ENCODE results near the gene FLRT1. TPM values are rescaled to one million over a fixed set of nuclear protein-coding genes. Genes with fewer than 3 reads are reported as not detected.

FLRT1 gene
- total RNA-seq, 1 donor: under 0.01 TPM

DNA sequence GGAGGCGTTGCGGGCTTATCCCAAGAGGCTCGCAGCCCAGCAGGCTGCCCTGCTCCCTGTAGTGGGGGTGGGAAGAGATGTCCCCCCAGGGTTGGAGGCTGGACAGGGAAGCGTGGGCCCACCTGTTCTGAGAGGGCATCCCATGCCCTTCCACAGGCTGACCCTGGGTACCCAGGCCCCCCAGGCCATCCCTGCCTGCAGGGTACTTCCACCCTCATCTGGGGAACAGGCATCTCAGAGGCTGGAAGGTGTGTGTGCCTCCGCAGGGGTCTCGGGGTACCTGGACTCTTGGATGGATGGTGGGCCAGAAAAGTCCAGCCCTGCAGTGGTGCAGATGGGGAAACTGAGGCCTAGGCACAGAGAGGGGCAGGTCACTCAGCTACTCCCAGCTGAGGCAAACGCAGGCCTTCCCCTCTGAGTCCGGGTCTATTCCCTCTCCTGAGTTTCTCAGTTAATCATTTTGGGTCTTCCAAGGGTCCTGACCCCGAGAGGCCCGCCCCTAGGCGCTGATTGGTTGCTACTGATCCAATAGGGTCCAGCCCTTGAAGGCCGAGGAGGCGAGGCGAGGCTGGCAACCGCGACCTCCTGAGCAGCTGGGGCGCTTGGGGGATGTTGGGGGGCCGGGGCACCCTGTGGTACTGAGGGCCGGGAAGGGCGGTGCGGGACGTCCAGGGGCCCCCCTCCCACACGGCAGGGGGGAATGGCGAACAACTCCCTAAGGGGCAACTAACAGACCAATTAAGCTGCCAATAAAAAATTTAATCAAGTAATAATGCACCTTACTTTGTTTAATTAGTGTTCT is 23.8 kb downstream of the FLRT1 start:
- no peak for DNase-seq (ENCODE audit: low read depth)
- TF ChIP-seq, protein P1, sequence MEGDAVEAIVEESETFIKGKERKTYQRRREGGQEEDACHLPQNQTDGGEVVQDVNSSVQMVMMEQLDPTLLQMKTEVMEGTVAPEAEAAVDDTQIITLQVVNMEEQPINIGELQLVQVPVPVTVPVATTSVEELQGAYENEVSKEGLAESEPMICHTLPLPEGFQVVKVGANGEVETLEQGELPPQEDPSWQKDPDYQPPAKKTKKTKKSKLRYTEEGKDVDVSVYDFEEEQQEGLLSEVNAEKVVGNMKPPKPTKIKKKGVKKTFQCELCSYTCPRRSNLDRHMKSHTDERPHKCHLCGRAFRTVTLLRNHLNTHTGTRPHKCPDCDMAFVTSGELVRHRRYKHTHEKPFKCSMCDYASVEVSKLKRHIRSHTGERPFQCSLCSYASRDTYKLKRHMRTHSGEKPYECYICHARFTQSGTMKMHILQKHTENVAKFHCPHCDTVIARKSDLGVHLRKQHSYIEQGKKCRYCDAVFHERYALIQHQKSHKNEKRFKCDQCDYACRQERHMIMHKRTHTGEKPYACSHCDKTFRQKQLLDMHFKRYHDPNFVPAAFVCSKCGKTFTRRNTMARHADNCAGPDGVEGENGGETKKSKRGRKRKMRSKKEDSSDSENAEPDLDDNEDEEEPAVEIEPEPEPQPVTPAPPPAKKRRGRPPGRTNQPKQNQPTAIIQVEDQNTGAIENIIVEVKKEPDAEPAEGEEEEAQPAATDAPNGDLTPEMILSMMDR (IDR thresholded peaks at IDR 0.05; ENCODE audit: insufficient read depth, low read depth, low read length): no peak

DNA sequence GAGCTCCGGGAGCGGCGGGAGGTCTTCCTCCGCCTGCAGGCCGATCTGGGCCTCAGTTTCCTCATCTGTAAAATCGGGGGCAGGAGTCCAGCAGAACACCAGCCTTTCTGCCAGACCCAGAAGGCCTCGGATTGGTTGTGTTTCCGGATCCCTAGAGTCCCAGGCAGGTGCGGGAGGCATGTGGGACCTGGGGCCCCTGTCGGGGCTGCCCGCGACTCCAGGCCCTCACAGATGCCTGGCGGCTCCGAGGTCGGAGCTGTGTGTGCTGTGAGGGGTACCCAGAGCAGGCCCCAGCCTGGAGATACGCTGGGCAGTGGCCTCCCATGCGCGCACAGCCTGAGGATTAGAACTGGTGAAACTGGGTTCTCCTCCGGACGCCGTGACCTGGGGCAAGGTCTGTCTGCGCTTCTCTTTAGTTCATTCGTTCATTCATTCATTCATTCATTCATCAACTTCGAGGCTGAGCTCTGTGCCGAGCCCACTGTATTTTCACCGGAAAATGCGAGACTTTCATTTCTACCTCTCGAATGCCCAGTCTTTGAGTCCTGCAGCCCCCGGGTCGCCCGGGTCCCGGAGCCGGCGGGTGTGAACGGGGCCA is 24.6 kb downstream of the FLRT1 start:
- peak overlapping the region; percentile 48 for H3K4me3 ChIP-seq (ENCODE audit: low read depth, low read length)
- no peak for DNase-seq (ENCODE audit: low read depth)
- TF ChIP-seq, protein P1 (IDR thresholded peaks at IDR 0.05; ENCODE audit: insufficient read depth, low read depth, low read length): no peak

More for the DNA sequence above, 23.8 kb downstream of the FLRT1 start:
- H3K4me3 ChIP-seq (ENCODE audit: low read depth, low read length): no peak overlapping the region

DNA sequence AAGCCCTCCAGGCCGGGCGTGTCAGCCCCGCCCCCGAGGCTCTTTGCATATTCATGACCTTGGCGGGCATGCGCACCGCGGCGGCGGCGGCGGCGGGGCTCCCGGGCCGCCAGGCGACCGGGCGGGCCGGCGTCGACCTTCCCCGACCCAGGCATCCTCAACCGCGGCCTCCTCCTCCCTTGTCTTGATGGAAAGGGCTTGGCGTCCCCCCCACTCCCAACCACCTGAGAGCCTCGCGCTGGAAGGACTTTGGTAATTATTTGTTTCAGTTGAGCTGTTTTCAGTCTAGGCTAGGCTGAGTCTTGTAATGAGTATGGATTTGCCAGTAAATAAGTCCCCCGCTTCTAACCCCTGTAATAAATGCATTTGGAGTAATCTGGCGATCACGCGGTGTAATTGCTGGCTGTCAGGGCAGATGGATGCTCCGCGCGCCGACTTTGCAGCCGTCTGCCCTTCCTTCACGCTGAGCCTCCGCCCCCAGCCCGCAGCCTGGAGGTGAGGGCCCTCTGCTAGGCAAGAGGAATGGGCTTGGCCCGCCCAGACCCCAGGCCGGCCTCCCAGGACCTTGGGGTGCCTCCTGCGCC is 25.2 kb downstream of the FLRT1 start:
- TF ChIP-seq, protein P1 (IDR thresholded peaks at IDR 0.05; ENCODE audit: insufficient read depth, low read depth, low read length): no peak
- peak; percentile 14 for DNase-seq (ENCODE audit: low read depth)
- H3K4me3 ChIP-seq (ENCODE audit: low read depth, low read length): peak overlapping the region; percentile 51

DNA sequence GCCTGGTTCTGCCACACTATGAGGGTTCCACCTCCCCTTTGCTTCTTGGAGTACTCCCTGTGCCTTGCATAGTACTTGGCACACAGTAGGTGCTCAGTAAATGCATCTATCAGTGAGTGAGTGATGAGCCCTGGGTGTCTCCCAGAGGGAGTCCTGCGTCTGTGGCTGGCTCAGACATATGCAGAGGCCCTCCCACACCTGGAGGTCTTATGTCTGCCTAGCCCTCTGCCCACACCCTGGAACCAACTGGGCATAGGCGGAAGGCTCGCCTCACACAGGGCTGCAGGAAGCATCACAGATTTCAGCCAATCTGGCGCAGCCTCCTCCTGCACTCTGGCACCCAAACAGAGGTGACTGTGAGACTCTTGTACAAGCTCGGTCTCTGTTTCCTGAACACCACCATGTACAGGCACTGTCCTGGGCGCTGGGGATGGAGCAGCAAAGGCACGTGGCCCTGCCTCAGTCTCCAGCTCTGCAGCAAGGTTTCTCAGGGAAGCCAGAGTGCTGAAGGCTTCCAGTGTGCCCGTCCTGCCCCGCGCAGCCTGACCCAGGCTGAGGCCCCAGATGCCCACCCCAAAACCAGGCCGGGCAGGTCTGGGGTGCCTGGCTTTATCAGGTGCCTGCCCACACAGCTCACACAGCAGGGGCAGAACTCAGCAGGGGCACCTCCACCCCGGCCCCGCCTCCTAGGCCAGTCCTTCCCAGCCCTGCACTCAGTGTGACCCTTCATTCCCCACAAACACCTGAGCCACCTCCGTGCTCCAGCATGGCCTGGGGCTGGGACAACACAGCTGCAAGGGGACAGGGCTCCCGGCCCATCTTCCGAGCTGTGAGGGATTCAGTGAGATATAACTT is 26.7 kb downstream of the FLRT1 start:
- H3K4me3 ChIP-seq (ENCODE audit: low read depth, low read length): no peak overlapping the region
- DNase-seq (ENCODE audit: low read depth): no peak
- TF ChIP-seq, protein P1 (IDR thresholded peaks at IDR 0.05; ENCODE audit: insufficient read depth, low read depth, low read length): no peak

DNA sequence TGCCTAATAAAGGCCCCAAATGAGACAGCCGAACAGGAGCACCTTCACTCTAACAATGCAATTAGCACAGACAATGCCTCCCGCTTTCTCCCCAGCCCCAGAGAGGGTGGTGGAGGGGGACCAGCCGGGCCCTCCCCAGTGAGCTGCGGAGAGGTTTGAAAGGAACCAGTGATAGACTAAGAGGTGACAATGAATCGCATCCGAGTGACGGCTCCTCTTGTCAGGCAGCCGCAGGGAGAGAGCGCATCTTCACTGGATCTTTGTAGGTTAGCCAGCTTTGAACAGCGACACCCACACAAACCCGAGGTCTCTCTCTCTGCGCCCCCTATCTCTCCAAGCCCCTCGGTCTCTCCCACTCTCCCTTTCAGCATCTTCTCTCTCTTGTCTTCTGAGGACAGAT is 28.0 kb downstream of the FLRT1 start:
- no peak for DNase-seq (ENCODE audit: low read depth)
- TF ChIP-seq, protein P1 (IDR thresholded peaks at IDR 0.05; ENCODE audit: insufficient read depth, low read depth, low read length): no peak
- no peak overlapping the region for H3K4me3 ChIP-seq (ENCODE audit: low read depth, low read length)

DNA sequence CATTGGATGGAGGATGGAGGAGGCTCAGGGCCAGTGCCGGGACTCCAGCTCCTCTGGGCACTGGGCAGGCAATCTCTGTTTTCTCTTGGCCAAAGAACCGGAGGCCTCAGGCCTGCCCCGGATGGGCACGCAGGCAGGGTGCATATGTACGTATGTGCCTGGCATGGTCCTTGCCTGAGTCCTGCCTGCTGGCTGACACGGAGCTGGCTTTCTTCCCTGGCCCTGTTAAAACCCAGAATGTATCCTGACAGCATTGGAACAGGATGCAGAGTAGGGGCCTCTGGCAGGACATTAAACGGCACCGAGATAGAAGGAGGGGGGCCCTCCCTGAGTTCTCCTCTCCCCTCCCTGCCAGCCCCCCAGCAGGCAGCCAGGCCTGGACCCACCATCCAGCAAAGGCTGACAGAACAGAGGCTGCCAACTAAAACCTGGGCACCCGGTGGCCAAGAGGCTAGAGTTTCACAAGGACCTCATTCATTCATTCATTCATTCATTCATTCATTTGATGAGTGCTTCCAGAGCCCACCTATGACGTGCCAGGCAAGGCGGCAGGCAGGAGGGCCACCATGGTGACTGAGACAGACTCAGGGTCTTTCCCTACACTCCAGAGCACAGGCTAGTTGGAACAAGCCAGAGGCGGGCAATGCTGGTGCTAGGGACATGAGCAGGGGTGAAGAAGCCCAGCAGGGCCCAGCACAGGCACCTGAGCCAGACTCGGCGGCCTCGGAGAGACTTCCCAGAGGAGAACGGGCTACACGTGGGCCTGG is 28.8 kb downstream of the FLRT1 start:
- DNase-seq (ENCODE audit: low read depth): no peak
- no peak overlapping the region for H3K4me3 ChIP-seq (ENCODE audit: low read depth, low read length)
- TF ChIP-seq, protein P1 (IDR thresholded peaks at IDR 0.05; ENCODE audit: insufficient read depth, low read depth, low read length): no peak

Data from fibroblast of villous mesenchyme (primary cell).